Stimulated activated CD4-positive, alpha-beta T cell treated with anti-CD3 and anti-CD28 coated beads, Interleukin-4, amount 100 ng/mL, for 24 hours (primary cell): ENCODE measurements around the gene DNAH12.
A peak's percentile ranks its signal among the peaks of the same experiment; 100 is the strongest.
"Not testable (repeated sequence)": the region's sequence is repeated elsewhere in the genome, so short reads cannot be mapped to it uniquely, and the experiment has no call there.

Experiments
- DNase-seq: peaks from one replicate; pipeline ENCODE4 v3.0.0-alpha.2; 2020

DNAH12 gene

GRCh38 chr3:57397175-57398026 lies 146.7 kb downstream of the DNAH12 start:
- peak; percentile 61 for DNase-seq

GRCh38 chr3:57393977-57394376 lies 150.2 kb downstream of the DNAH12 start:
- no peak for DNase-seq

GRCh38 chr3:57391767-57392166 lies 152.4 kb downstream of the DNAH12 start:
- DNase-seq, result no peak

- DNase-seq, result no peak
Measured at GRCh38 chr3:57389271-57389670, 154.9 kb downstream of the DNAH12 start.

- DNase-seq, result no peak
Measured at GRCh38 chr3:57386307-57386706, 157.8 kb downstream of the DNAH12 start.

- no peak for DNase-seq
Measured at GRCh38 chr3:57385498-57385897, 158.6 kb downstream of the DNAH12 start.

- DNase-seq, result no peak
Measured at GRCh38 chr3:57383838-57384237, 160.3 kb downstream of the DNAH12 start.

GRCh38 chr3:57383406-57383805 lies 160.7 kb downstream of the DNAH12 start:
- no peak for DNase-seq

GRCh38 chr3:57382933-57383332 lies 161.2 kb downstream of the DNAH12 start:
- no peak for DNase-seq

- DNase-seq, result no peak
Measured at GRCh38 chr3:57370341-57370740, 173.8 kb downstream of the DNAH12 start.

GRCh38 chr3:57365089-57365488 lies 179.1 kb downstream of the DNAH12 start:
- not testable (repeated sequence) for DNase-seq

GRCh38 chr3:57356275-57356674 lies 187.9 kb downstream of the DNAH12 start:
- not testable (repeated sequence) for DNase-seq

GRCh38 chr3:57354768-57355167 lies 189.4 kb downstream of the DNAH12 start:
- no peak for DNase-seq

- no peak for DNase-seq
Measured at GRCh38 chr3:57350271-57350670, 193.9 kb downstream of the DNAH12 start.

GRCh38 chr3:57339071-57339642 lies 205.0 kb downstream of the DNAH12 start:
- DNase-seq, result not testable (repeated sequence)

GRCh38 chr3:57338272-57339070 lies 205.7 kb downstream of the DNAH12 start:
- not testable (repeated sequence) for DNase-seq

GRCh38 chr3:57335283-57335938 lies 208.7 kb downstream of the DNAH12 start:
- DNase-seq, result no peak

GRCh38 chr3:57331078-57331610 lies 213.0 kb downstream of the DNAH12 start:
- DNase-seq, result no peak

GRCh38 chr3:57326498-57326897 lies 217.6 kb downstream of the DNAH12 start:
- not testable (repeated sequence) for DNase-seq

- DNase-seq, result no peak
Measured at GRCh38 chr3:57314204-57314603, 229.9 kb downstream of the DNAH12 start.

- no peak for DNase-seq
Measured at GRCh38 chr3:57309769-57310360, 234.3 kb downstream of the DNAH12 start.

- not testable (repeated sequence) for DNase-seq
Measured at GRCh38 chr3:57303520-57303919, 240.6 kb downstream of the DNAH12 start.
